Activated CD4-positive, alpha-beta memory T cell treated with anti-CD3 and anti-CD28 coated beads for 36 hours (primary cell): ENCODE data around the gene STOX2. TPM values are rescaled to one million over a fixed set of nuclear protein-coding genes. Genes with fewer than 3 reads are reported as not detected.

Source experiments
- CTCF ChIA-PET: fragments of 350-600 bp; sonication (Branson Sonifier 250); formaldehyde crosslinking; loops from one replicate; lab custom pipeline; 2021; ENCODE audit warnings: antibody characterized with exemption, inconsistent platforms; lab: Charles Lee
- POLR2A ChIA-PET: fragments of 350-600 bp; sonication (Branson Sonifier 250); formaldehyde crosslinking; loops from one replicate; lab custom pipeline; 2021; ENCODE audit warnings: antibody characterized with exemption; lab: Charles Lee
- DNase-seq: peaks from one replicate; pipeline ENCODE4 v3.0.0-alpha.2; 2020
- H3K27ac Mint-ChIP-seq: one replicate; pipeline ENCODE4 v1.8.0; 2021; ENCODE audit warnings: mixed read lengths
- H3K27me3 Mint-ChIP-seq: one replicate; pipeline ENCODE4 v1.8.0; 2021; ENCODE audit warnings: mixed read lengths
- H3K36me3 Mint-ChIP-seq: one replicate; pipeline ENCODE4 v1.8.0; 2021; ENCODE audit warnings: mixed read lengths
- H3K4me1 Mint-ChIP-seq: one replicate; pipeline ENCODE4 v1.8.0; 2021; ENCODE audit warnings: low read depth, mixed read lengths
- H3K4me3 Mint-ChIP-seq: one replicate; pipeline ENCODE4 v1.8.0; 2021; ENCODE audit warnings: mild to moderate bottlenecking, mixed read lengths
- H3K9me3 Mint-ChIP-seq: one replicate; pipeline ENCODE4 v1.8.0; 2021; ENCODE audit warnings: mixed read lengths
- intact Hi-C: fragments of 100-400 bp; cut with micrococcal nuclease; formaldehyde crosslinking; loops from one replicate; pipeline ENCODE4 v1.15.1; 2023
- total RNA-seq, 2 experiments: library from RNA; stranded (reverse); gene quantifications; one replicate each; pipeline ENCODE4 v1.2.3, GENCODE V29; 2021

Gene STOX2
- not detected for total RNA-seq

- Mint-ChIP-seq H3K4me3 (peak within 1 kb of the TSS; percentile 9), H3K4me1 (no peaks in the 10 kb centered on the region), H3K27ac (no peak within 1 kb of the TSS), H3K9me3 (peaks cover 2% of the 10 kb centered on the region), H3K27me3 (peaks cover 50% of the 10 kb centered on the region), H3K36me3 (no peaks in the 10 kb centered on the region)
- ChIA-PET CTCF (no interaction called here), POLR2A (interaction anchor here (1.2 kb wide), 1 partner anchor 12 kb away, joined by 3 read pairs; no protein-coding TSS in a partner anchor)
- peak; percentile 22 for DNase-seq
- intact Hi-C loops, result no loop called here
These were observed at the start of gene STOX2 for GRCh38 chr4:183905081-183905592. STOX2 (plus strand) TSS chr4:183905307; CDS start chr4:183906791, 1,484 bp downstream.

DNA sequence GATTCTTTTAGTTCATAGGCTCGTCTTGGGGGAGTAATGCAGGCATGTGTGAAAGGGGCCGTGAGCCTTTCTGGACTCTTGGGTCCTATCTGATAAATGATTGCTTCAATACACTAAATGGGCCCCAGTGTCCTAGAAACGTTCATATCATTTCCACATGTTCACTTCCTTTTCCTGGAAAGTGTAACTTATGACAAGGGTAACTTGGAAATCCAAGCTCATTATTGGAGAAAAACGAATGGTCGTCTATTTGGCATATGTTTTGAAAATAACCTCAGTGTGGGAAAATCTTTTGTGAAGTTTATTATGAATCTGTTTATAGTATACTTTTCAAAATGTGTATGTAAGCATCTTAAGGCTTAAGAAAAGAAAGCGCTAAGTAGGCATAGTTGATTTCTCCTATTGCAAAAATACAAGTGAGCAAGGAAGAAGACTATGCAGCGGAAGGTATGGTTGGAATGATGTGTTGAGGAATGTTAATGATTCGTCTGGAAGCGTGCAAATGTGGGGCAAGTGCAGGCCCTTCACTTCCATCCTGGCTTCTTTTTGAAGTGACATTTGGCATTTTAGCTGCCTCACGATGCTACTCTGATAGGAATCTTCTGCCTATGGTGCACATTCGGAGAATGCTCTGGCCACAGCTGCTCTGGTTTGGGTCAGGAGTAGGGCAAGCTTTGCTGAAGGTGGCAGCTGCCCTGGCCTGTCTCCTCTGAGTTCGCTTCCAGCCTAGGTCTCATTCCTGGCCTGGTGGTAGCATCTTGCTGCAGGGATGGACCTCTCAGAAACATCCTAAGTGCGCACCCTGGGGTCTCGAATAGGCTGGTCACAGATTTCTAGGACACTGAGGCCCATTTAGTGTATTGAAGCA is 49.5 kb upstream of the STOX2 start:
- ChIA-PET POLR2A (no interaction called here), CTCF (no interaction called here)
- no peaks in the 10 kb centered on the region for H3K36me3 Mint-ChIP-seq
- no peak overlapping the region for H3K4me3 Mint-ChIP-seq
- H3K4me1 Mint-ChIP-seq, result no peaks in the 10 kb centered on the region
- H3K27ac Mint-ChIP-seq, result no peak overlapping the region
- peaks cover 14% of the 10 kb centered on the region for H3K27me3 Mint-ChIP-seq
- intact Hi-C loops, result no loop called here
- DNase-seq, result no peak
- H3K9me3 Mint-ChIP-seq, result no peaks in the 10 kb centered on the region

- CTCF ChIA-PET, result no interaction called here
- peaks cover 15% of the 10 kb centered on the region for H3K27me3 Mint-ChIP-seq
- POLR2A ChIA-PET, result no interaction called here
- intact Hi-C loops, result no loop called here
- H3K4me3 Mint-ChIP-seq, result no peak overlapping the region
- H3K9me3 Mint-ChIP-seq, result no peaks in the 10 kb centered on the region
- DNase-seq, result no peak
- H3K36me3 Mint-ChIP-seq, result no peaks in the 10 kb centered on the region
- H3K27ac Mint-ChIP-seq, result no peak overlapping the region
- no peaks in the 10 kb centered on the region for H3K4me1 Mint-ChIP-seq
These were observed 48.1 kb upstream of the STOX2 start for GRCh38 chr4:183857040-183857439.

- no peak overlapping the region for H3K4me3 Mint-ChIP-seq
- intact Hi-C loops, result no loop called here
- CTCF ChIA-PET, result no interaction called here
- no peak overlapping the region for H3K27ac Mint-ChIP-seq
- POLR2A ChIA-PET, result no interaction called here
- no peaks in the 10 kb centered on the region for H3K9me3 Mint-ChIP-seq
- peaks cover 15% of the 10 kb centered on the region for H3K27me3 Mint-ChIP-seq
- H3K4me1 Mint-ChIP-seq, result no peaks in the 10 kb centered on the region
- DNase-seq, result no peak
- no peaks in the 10 kb centered on the region for H3K36me3 Mint-ChIP-seq
These were observed 47.0 kb upstream of the STOX2 start for GRCh38 chr4:183858011-183858615.

DNA sequence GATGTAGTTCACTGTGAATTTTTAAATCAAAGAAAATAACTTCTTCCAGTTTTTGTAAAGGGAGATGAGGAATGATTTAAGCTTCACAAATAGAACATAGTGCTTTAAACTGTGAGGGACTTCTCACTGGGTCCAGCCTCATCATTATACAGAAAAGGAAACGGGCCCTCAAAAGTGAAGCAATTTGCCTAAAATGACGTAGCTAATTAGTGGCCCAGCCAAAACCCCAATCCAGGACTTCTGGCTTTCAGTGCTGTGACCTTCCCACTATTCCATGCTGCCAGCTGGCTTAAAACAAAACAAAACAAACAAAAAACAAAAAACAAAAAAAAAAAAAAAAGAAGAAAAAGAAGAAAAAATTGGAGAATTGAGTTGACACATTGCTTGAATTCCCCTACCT is 45.0 kb upstream of the STOX2 start:
- H3K4me1 Mint-ChIP-seq, result no peaks in the 10 kb centered on the region
- ChIA-PET POLR2A (no interaction called here), CTCF (no interaction called here)
- H3K27me3 Mint-ChIP-seq, result peaks cover 18% of the 10 kb centered on the region
- no peak overlapping the region for H3K4me3 Mint-ChIP-seq
- no peak overlapping the region for H3K27ac Mint-ChIP-seq
- no peak for DNase-seq
- intact Hi-C loops, result no loop called here
- H3K9me3 Mint-ChIP-seq, result no peaks in the 10 kb centered on the region
- no peaks in the 10 kb centered on the region for H3K36me3 Mint-ChIP-seq

GRCh38 chr4:183860731-183861130 is 44.4 kb upstream of the STOX2 start:
- DNase-seq, result no peak
- Mint-ChIP-seq H3K27ac (no peak overlapping the region), H3K36me3 (no peaks in the 10 kb centered on the region), H3K4me3 (no peak overlapping the region), H3K9me3 (no peaks in the 10 kb centered on the region), H3K4me1 (no peaks in the 10 kb centered on the region), H3K27me3 (peaks cover 18% of the 10 kb centered on the region)
- intact Hi-C loops, result no loop called here
- ChIA-PET CTCF (no interaction called here), POLR2A (no interaction called here)

DNA sequence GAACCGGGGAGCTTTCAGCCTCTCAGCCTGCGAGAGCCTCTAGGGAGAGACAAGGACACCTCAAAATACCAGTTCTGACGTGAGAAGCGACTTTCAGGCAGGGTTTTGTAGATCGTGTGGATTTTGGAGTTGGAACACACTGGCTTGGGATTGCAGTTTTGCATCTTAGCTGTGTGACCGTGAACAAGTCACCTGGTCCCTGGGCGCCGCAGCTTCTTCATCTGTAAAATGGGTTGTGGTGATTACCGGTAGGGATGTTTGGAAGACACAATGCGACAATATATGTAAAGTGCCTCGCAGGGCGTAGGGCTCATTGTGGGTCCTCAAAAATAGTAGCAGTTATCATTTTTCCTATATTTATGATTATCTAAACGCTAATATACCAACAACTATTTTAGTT is 43.7 kb upstream of the STOX2 start:
- intact Hi-C loops, result no loop called here
- peaks cover 18% of the 10 kb centered on the region for H3K27me3 Mint-ChIP-seq
- no peaks in the 10 kb centered on the region for H3K36me3 Mint-ChIP-seq
- DNase-seq, result no peak
- ChIA-PET POLR2A (no interaction called here), CTCF (no interaction called here)
- no peak overlapping the region for H3K27ac Mint-ChIP-seq
- no peak overlapping the region for H3K4me3 Mint-ChIP-seq
- no peaks in the 10 kb centered on the region for H3K4me1 Mint-ChIP-seq
- H3K9me3 Mint-ChIP-seq, result no peaks in the 10 kb centered on the region

DNA sequence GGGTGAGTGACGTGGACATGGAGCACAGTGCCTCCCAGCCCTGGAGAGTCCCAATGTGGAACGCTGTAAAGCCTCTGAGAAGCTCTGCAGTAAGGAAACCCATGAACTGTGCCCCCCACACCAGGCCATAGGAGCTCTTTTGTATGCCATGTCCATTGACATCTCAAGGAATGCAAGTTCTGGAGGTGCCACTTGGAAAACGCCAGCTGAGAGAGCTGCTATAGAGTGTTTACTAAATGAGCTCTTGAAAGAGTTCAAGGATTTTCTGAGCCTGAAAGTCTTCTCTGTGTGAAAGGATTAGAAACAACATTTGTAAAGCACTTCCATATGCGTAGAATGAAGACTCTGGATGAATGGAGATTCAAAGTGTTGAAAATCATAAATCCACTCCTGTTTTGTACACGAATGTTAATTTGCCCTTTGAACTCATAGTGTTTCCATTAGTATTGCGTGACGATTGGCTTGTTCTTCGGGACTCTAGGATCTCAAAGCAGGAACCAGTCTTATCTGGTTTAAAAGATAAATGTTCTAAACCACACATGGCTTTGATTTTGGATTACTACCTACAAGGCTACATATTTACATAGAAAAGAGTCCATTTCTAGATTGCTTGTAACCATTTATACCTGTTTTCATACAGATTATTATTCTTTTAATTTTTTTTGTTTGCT is 41.8 kb upstream of the STOX2 start:
- H3K36me3 Mint-ChIP-seq, result no peaks in the 10 kb centered on the region
- ChIA-PET CTCF (no interaction called here), POLR2A (no interaction called here)
- H3K27ac Mint-ChIP-seq, result no peak overlapping the region
- peaks cover 7% of the 10 kb centered on the region for H3K27me3 Mint-ChIP-seq
- no peak overlapping the region for H3K4me3 Mint-ChIP-seq
- DNase-seq, result no peak
- H3K4me1 Mint-ChIP-seq, result no peaks in the 10 kb centered on the region
- H3K9me3 Mint-ChIP-seq, result no peaks in the 10 kb centered on the region
- intact Hi-C loops, result no loop called here

DNA sequence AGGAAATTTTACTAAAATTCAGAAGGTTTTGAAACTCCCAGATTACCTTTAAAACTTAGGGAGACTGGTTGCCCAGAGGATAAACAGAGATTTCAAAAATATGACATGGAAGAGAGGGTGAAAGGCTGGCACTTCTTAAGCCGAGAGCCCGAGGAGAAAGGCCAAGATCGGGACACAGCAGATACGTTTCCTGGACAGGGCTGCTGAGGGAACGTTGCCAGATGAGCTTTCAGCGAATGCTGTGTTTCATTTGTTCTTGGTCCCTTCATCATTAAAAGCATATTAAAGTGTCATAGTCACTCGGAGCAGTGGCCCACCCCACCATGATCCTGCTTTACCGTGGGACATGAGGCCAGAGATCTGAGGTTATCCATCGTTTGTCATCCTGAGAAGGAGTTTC is 37.9 kb upstream of the STOX2 start:
- CTCF ChIA-PET, result no interaction called here
- H3K4me3 Mint-ChIP-seq, result no peak overlapping the region
- POLR2A ChIA-PET, result no interaction called here
- intact Hi-C loops, result no loop called here
- H3K36me3 Mint-ChIP-seq, result no peaks in the 10 kb centered on the region
- no peaks in the 10 kb centered on the region for H3K4me1 Mint-ChIP-seq
- no peaks in the 10 kb centered on the region for H3K9me3 Mint-ChIP-seq
- H3K27me3 Mint-ChIP-seq, result peaks cover 5% of the 10 kb centered on the region
- no peak overlapping the region for H3K27ac Mint-ChIP-seq
- DNase-seq, result no peak

DNA sequence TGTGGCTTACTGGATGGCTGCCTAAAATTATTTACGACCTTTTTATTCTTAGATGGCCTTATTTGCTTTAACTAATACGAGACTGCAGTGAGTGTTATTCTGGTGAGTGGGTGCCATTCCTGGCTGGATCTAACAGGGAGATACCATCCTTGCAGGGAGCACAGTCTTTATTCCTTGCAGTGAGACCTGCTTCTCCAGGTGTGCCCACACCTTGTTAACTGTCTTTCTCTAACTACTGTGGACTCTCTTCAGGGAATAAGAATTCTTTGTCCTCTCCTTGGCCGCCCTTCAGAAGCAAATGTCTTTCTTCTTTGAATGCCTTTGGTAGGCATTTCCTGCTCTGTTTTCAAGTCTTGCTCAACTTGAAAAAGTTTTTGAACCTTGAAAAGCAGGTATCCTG is 34.1 kb upstream of the STOX2 start:
- no peaks in the 10 kb centered on the region for H3K9me3 Mint-ChIP-seq
- intact Hi-C loops, result no loop called here
- no peaks in the 10 kb centered on the region for H3K36me3 Mint-ChIP-seq
- ChIA-PET CTCF (no interaction called here), POLR2A (no interaction called here)
- no peaks in the 10 kb centered on the region for H3K4me1 Mint-ChIP-seq
- H3K27me3 Mint-ChIP-seq, result peaks cover 4% of the 10 kb centered on the region
- no peak overlapping the region for H3K4me3 Mint-ChIP-seq
- no peak overlapping the region for H3K27ac Mint-ChIP-seq
- DNase-seq, result no peak

- no peak for DNase-seq
- H3K4me3 Mint-ChIP-seq, result no peak overlapping the region
- no peaks in the 10 kb centered on the region for H3K36me3 Mint-ChIP-seq
- intact Hi-C loops, result no loop called here
- POLR2A ChIA-PET, result no interaction called here
- H3K9me3 Mint-ChIP-seq, result no peaks in the 10 kb centered on the region
- H3K27me3 Mint-ChIP-seq, result peaks cover 4% of the 10 kb centered on the region
- H3K4me1 Mint-ChIP-seq, result no peaks in the 10 kb centered on the region
- no peak overlapping the region for H3K27ac Mint-ChIP-seq
- CTCF ChIA-PET, result no interaction called here
These were observed 33.5 kb upstream of the STOX2 start for GRCh38 chr4:183871581-183871980.

DNA sequence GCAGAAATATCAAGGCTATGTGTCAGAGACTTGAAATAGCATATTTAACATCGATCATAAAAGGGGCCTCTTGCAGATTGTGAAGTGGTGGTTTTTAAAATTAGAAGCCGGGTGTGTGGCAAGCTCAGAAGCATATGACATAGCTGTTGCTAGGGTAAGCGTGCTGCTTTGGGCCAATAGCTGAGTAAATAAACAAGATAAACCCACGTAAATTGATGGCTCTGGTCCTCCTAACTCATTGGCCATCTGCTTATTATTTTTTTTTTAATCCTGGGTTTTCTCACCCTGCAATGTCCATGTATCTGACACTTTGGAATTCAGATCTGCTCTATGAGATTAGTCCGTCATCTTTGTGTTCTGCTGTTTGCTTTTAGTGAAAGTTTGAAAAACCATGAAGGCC is 32.6 kb upstream of the STOX2 start:
- H3K36me3 Mint-ChIP-seq, result no peaks in the 10 kb centered on the region
- no peaks in the 10 kb centered on the region for H3K4me1 Mint-ChIP-seq
- H3K4me3 Mint-ChIP-seq, result no peak overlapping the region
- no peak overlapping the region for H3K27ac Mint-ChIP-seq
- intact Hi-C loops, result no loop called here
- H3K27me3 Mint-ChIP-seq, result peaks cover 3% of the 10 kb centered on the region
- CTCF ChIA-PET, result interaction anchor here (0.7 kb wide), 1 partner anchor 29 kb away, joined by 4 read pairs; no protein-coding TSS in a partner anchor
- no peaks in the 10 kb centered on the region for H3K9me3 Mint-ChIP-seq
- DNase-seq, result no peak
- POLR2A ChIA-PET, result no interaction called here
